Measurements from ENCODE around the gene MRS2. TPM values are rescaled to one million over a fixed set of nuclear protein-coding genes. Genes with fewer than 3 reads are reported as not detected.

Gene MRS2
- total and polyA plus RNA-seq, 2 experiments from 2014 or later: 34.9 to 45.9 TPM

DNA sequence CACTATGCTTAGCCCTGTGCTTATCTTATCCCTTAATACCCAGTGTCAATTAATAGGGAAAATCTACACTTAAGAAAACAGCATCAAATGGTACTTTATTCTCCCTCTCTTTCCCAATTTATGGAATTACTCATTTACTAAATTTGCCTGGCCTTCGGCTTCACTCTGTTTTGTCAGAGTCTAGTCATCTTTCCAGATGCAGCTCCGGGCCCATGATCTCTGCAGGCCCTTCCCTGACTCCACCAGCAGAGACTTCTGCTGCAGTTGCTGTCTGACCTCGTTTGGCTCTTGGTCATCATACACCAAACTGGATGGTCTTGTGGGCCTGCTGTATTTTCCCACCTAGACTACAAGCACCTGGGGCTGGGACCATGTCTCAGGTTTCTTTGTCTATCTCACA, 27.4 kb downstream of the MRS2 start:
- no peaks in the 10 kb centered on the region for H3K9me3 ChIP-seq (ENCODE audit: low read depth)
- H3K4me3 ChIP-seq: no peak overlapping the region
- TF ChIP-seq, protein P1, sequence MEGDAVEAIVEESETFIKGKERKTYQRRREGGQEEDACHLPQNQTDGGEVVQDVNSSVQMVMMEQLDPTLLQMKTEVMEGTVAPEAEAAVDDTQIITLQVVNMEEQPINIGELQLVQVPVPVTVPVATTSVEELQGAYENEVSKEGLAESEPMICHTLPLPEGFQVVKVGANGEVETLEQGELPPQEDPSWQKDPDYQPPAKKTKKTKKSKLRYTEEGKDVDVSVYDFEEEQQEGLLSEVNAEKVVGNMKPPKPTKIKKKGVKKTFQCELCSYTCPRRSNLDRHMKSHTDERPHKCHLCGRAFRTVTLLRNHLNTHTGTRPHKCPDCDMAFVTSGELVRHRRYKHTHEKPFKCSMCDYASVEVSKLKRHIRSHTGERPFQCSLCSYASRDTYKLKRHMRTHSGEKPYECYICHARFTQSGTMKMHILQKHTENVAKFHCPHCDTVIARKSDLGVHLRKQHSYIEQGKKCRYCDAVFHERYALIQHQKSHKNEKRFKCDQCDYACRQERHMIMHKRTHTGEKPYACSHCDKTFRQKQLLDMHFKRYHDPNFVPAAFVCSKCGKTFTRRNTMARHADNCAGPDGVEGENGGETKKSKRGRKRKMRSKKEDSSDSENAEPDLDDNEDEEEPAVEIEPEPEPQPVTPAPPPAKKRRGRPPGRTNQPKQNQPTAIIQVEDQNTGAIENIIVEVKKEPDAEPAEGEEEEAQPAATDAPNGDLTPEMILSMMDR (IDR thresholded peaks at IDR 0.05; ENCODE audit: low read depth, low read length): no peak
- H3K27ac ChIP-seq: no peak overlapping the region
- no peaks in the 10 kb centered on the region for H3K27me3 ChIP-seq
- no peaks in the 10 kb centered on the region for H3K4me1 ChIP-seq (ENCODE audit: low read depth)
- DNase-seq (ENCODE audit: low read depth in 1 of 2, low spot score in 1 of 2): no peak
- H3K36me3 ChIP-seq: peaks cover 11% of the 10 kb centered on the region

DNA sequence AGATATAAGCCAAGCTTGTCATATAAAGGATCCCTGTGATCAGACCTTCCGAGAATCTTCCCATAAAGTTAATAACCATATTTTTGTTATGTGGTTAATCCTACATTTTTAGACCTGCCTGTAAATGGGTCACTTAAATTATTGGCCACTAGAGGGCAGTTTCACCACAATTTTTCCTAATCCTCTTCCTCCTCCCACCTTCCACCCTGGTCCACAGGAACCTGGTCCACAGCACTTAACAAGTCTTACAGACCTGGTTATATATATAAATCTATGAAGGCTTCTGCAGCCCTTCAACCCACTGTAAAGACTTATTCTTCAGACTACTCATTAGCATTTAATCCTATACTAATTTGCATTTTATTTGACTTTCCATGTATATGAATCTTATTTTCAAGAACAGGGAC, 28.3 kb downstream of the MRS2 start:
- H3K4me3 ChIP-seq: no peak overlapping the region
- H3K4me1 ChIP-seq (ENCODE audit: low read depth): no peaks in the 10 kb centered on the region
- no peaks in the 10 kb centered on the region for H3K27me3 ChIP-seq
- H3K36me3 ChIP-seq: peaks cover 2% of the 10 kb centered on the region
- H3K27ac ChIP-seq: no peak overlapping the region
- no peaks in the 10 kb centered on the region for H3K9me3 ChIP-seq (ENCODE audit: low read depth)
- TF ChIP-seq, protein P1 (IDR thresholded peaks at IDR 0.05; ENCODE audit: low read depth, low read length): peak; percentile 53
- peak; percentile 54 to 61 for DNase-seq (ENCODE audit: low read depth in 1 of 2, low spot score in 1 of 2)

GRCh38 chr6:24432611-24433010, 29.9 kb downstream of the MRS2 start:
- Histone ChIP-seq H3K27ac (no peak overlapping the region), H3K4me1 (ENCODE audit: low read depth) (no peaks in the 10 kb centered on the region), H3K4me3 (no peak overlapping the region), H3K36me3 (no peaks in the 10 kb centered on the region), H3K9me3 (ENCODE audit: low read depth) (no peaks in the 10 kb centered on the region), H3K27me3 (no peaks in the 10 kb centered on the region)
- DNase-seq (ENCODE audit: low read depth in 1 of 2, low spot score in 1 of 2): no peak
- TF ChIP-seq, protein P1 (IDR thresholded peaks at IDR 0.05; ENCODE audit: low read depth, low read length): no peak

DNA sequence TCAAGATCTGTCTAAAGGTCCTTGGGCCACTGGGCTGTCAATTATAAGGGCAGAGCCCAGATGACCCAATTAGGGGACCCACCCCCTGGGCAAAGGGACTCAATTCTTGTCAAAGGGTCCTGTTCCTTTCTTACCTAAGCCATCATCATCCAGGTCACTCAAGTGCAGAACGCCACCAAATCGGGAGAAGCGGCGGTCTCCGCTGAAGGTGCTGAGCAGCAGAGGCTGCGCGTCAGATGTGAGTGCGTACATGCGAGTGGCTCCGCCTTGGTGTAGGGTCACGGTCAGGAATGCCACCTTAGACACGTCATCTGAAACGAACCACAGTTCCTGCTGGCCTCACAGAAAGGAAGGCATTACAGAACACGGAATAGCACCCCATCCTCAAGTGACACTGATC, 34.2 kb downstream of the MRS2 start:
- no peaks in the 10 kb centered on the region for H3K36me3 ChIP-seq
- H3K9me3 ChIP-seq (ENCODE audit: low read depth): no peaks in the 10 kb centered on the region
- no peak overlapping the region for H3K27ac ChIP-seq
- H3K27me3 ChIP-seq: no peaks in the 10 kb centered on the region
- DNase-seq (ENCODE audit: low read depth in 1 of 2, low spot score in 1 of 2): no peak
- no peaks in the 10 kb centered on the region for H3K4me1 ChIP-seq (ENCODE audit: low read depth)
- no peak overlapping the region for H3K4me3 ChIP-seq
- TF ChIP-seq, protein P1 (IDR thresholded peaks at IDR 0.05; ENCODE audit: low read depth, low read length): no peak

- no peak overlapping the region for H3K4me3 ChIP-seq
- no peak overlapping the region for H3K27ac ChIP-seq
- H3K27me3 ChIP-seq: no peaks in the 10 kb centered on the region
- TF ChIP-seq, protein P1 (IDR thresholded peaks at IDR 0.05; ENCODE audit: low read depth, low read length): no peak
- H3K9me3 ChIP-seq (ENCODE audit: low read depth): no peaks in the 10 kb centered on the region
- H3K4me1 ChIP-seq (ENCODE audit: low read depth): no peaks in the 10 kb centered on the region
- no peak for DNase-seq (ENCODE audit: low read depth in 1 of 2, low spot score in 1 of 2)
- no peaks in the 10 kb centered on the region for H3K36me3 ChIP-seq
Measured at GRCh38 chr6:24439858-24440539, 37.3 kb downstream of the MRS2 start.
